ENCODE measurements around the gene MPPED1. TPM values are rescaled to one million over a fixed set of nuclear protein-coding genes. Genes with fewer than 3 reads are reported as not detected.

The MPPED1 gene
- total and polyA plus RNA-seq, 2 of the 13 experiments (the other 11 are each of a cell fraction or from before 2014, with no cell fraction given): 0.77 TPM; not detected in 1

DNA sequence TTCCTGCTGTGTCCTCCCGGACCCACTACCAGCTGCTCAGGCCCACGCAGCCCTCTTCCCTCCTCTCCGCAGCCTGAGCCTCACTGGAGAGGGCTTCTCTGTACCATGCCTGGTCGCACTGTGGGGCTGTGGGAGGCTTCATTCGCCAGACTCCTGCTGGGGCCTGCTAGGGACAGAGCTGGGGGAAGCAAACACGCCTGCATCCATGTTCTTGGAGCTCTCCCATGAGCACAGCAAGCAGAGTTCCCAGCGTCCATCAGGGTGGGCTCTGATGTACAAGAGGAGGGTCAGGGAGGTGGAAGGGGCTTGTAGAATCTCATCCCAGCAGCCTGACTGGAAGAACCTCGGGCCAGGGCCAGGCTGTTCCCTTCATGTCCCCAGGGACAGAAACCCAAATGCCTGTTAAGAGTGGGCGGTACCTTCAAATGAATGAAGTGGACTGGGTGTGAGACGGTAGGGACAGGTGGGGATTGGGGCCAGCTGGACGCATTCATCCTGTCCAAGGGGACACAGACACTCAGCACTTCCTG is 59.9 kb downstream of the MPPED1 start:
- no peak overlapping the region for H2AFZ ChIP-seq (ENCODE audit: low read length)
- no peaks in the 10 kb centered on the region for H3K36me3 ChIP-seq (replicated peaks in 1 of 2; ENCODE audit: control insufficient read depth in 1 of 2, insufficient read depth in 2 of 2, low read length in 2 of 2)
- H4K20me1 ChIP-seq (ENCODE audit: insufficient read depth, low read length): no peaks in the 10 kb centered on the region
- H3K4me2 ChIP-seq (ENCODE audit: low read depth, low read length): no peak overlapping the region
- H3K27ac ChIP-seq (ENCODE audit: extremely low read length, insufficient read depth, low read length): no peak overlapping the region
- 31% methylated on average over 7 of the region's 11 CpGs for WGBS (ENCODE audit: low lambda C conversion rate)
- H3K4me3 ChIP-seq (replicated peaks in 1 of 3; ENCODE audit: insufficient read depth in 1 of 3, low read depth in 2 of 3, low read length in 3 of 3): no peak overlapping the region
- in situ Hi-C loops (cut with HindIII; ENCODE audit: extremely low pct_ligation_motif_present, low pct_unique_long_range_greater_than_20kb) (no loop called here), intact Hi-C loops (cut with micrococcal nuclease; ENCODE audit: unreplicated experiment) (no loop called here)
- no TSS peak for BruUV-seq (replicated peaks)
- no peaks in the 10 kb centered on the region for H3K79me2 ChIP-seq (ENCODE audit: insufficient read depth, low read length)
- FAIRE-seq (no peak), DNase-seq (ENCODE audit: low spot score) (no peak), ATAC-seq (no peak)
- peaks cover 23% of the 10 kb centered on the region for H3K4me1 ChIP-seq (ENCODE audit: insufficient read depth, low read length)
- ChIA-PET CTCF (ENCODE audit: low intra/inter-chr PET ratio, low total read pairs) (no interaction called here), POLR2A (no interaction called here)
- H3K9ac ChIP-seq (ENCODE audit: insufficient read depth, low read depth, low read length): no peak overlapping the region
- peaks cover 0 to 10% of the 10 kb centered on the region in 2 experiments; a peak in 2 of 5 replicates for H3K27me3 ChIP-seq (ENCODE audit: control insufficient read depth in 1 of 2, insufficient read depth in 2 of 2, low read length in 2 of 2)
- no peaks in the 10 kb centered on the region for H3K9me3 ChIP-seq (ENCODE audit: low read length)
- no peak for TF ChIP-seq SNAI1 (CRISPR knock-in tag; IDR thresholded peaks at IDR 0.05; ENCODE audit: borderline replicate concordance)
- no peak for TF ChIP-seq SATB2 (CRISPR knock-in tag; IDR thresholded peaks at IDR 0.05)
- TF ChIP-seq KDM5B (CRISPR knock-in tag; IDR thresholded peaks at IDR 0.05; ENCODE audit: borderline replicate concordance): no peak
- no peak for TF ChIP-seq HCFC1 (IDR thresholded peaks at IDR 0.05; ENCODE audit: low read depth, low read length)
- TF ChIP-seq FOXJ3 (CRISPR knock-in tag; IDR thresholded peaks at IDR 0.05; ENCODE audit: borderline replicate concordance): no peak
- no peak for TF ChIP-seq PHF21A (CRISPR knock-in tag; IDR thresholded peaks at IDR 0.05)
- TF ChIP-seq, protein P1, sequence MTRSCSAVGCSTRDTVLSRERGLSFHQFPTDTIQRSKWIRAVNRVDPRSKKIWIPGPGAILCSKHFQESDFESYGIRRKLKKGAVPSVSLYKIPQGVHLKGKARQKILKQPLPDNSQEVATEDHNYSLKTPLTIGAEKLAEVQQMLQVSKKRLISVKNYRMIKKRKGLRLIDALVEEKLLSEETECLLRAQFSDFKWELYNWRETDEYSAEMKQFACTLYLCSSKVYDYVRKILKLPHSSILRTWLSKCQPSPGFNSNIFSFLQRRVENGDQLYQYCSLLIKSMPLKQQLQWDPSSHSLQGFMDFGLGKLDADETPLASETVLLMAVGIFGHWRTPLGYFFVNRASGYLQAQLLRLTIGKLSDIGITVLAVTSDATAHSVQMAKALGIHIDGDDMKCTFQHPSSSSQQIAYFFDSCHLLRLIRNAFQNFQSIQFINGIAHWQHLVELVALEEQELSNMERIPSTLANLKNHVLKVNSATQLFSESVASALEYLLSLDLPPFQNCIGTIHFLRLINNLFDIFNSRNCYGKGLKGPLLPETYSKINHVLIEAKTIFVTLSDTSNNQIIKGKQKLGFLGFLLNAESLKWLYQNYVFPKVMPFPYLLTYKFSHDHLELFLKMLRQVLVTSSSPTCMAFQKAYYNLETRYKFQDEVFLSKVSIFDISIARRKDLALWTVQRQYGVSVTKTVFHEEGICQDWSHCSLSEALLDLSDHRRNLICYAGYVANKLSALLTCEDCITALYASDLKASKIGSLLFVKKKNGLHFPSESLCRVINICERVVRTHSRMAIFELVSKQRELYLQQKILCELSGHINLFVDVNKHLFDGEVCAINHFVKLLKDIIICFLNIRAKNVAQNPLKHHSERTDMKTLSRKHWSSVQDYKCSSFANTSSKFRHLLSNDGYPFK (CRISPR knock-in tag; IDR thresholded peaks at IDR 0.05; ENCODE audit: borderline replicate concordance): no peak
- TF ChIP-seq, protein P2, sequence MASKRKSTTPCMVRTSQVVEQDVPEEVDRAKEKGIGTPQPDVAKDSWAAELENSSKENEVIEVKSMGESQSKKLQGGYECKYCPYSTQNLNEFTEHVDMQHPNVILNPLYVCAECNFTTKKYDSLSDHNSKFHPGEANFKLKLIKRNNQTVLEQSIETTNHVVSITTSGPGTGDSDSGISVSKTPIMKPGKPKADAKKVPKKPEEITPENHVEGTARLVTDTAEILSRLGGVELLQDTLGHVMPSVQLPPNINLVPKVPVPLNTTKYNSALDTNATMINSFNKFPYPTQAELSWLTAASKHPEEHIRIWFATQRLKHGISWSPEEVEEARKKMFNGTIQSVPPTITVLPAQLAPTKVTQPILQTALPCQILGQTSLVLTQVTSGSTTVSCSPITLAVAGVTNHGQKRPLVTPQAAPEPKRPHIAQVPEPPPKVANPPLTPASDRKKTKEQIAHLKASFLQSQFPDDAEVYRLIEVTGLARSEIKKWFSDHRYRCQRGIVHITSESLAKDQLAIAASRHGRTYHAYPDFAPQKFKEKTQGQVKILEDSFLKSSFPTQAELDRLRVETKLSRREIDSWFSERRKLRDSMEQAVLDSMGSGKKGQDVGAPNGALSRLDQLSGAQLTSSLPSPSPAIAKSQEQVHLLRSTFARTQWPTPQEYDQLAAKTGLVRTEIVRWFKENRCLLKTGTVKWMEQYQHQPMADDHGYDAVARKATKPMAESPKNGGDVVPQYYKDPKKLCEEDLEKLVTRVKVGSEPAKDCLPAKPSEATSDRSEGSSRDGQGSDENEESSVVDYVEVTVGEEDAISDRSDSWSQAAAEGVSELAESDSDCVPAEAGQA (IDR thresholded peaks at IDR 0.05; ENCODE audit: low read depth): no peak
- TF ChIP-seq, protein P2 (CRISPR knock-in tag; IDR thresholded peaks at IDR 0.05; ENCODE audit: borderline replicate concordance): no peak
- TF ChIP-seq ZNF737 (CRISPR knock-in tag; IDR thresholded peaks at IDR 0.05; ENCODE audit: borderline replicate concordance): no peak
- TF ChIP-seq ZNF12 (CRISPR knock-in tag; IDR thresholded peaks at IDR 0.05): no peak
- TF ChIP-seq ZNF556 (CRISPR knock-in tag; IDR thresholded peaks at IDR 0.05; ENCODE audit: borderline replicate concordance): no peak
- TF ChIP-seq PRMT3 (CRISPR knock-in tag; IDR thresholded peaks at IDR 0.05; ENCODE audit: borderline replicate concordance, low read depth): no peak
- TF ChIP-seq, protein P3, sequence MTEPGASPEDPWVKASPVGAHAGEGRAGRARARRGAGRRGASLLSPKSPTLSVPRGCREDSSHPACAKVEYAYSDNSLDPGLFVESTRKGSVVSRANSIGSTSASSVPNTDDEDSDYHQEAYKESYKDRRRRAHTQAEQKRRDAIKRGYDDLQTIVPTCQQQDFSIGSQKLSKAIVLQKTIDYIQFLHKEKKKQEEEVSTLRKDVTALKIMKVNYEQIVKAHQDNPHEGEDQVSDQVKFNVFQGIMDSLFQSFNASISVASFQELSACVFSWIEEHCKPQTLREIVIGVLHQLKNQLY (CRISPR knock-in tag; IDR thresholded peaks at IDR 0.05): no peak
- TF ChIP-seq ZNF644 (CRISPR knock-in tag; IDR thresholded peaks at IDR 0.05; ENCODE audit: low read depth): no peak
- no peak for TF ChIP-seq SRSF4 (IDR thresholded peaks at IDR 0.05; ENCODE audit: low read depth, low read length, poor library complexity, severe bottlenecking)
